GM23338 (cell line): ENCODE results near the gene RFX3. TPM values are rescaled to one million over a fixed set of nuclear protein-coding genes. Genes with fewer than 3 reads are reported as not detected.

Experiments used
- ATAC-seq: fragments of 200-7000 bp; cut with Tn5 transposase; 3 replicates; pipeline ENCODE4 v1.9.1; 2020
- DNase-seq: peaks from one replicate; pipeline ENCODE4 v3.0.0-alpha.2; 2015; ENCODE audit warnings: low spot score
- H2AFZ ChIP-seq: fragments of 200-600 bp; sonication (generic); 2 replicates; pipeline ENCODE4 v1.8.0; 2016; ENCODE audit warnings: antibody characterized with exemption, mild to moderate bottlenecking, moderate library complexity
- H3F3A ChIP-seq: fragments of 200-600 bp; sonication (generic); replicated peaks from 2 replicates; pipeline ENCODE4 v1.8.0; 2017; ENCODE audit warnings: antibody characterized with exemption, mixed run types, low read depth
- H3K27ac ChIP-seq: fragments of 200-600 bp; sonication (generic); 2 replicates; pipeline ENCODE4 v1.6.1; 2016; ENCODE audit warnings: low read depth
- H3K27me3 ChIP-seq: fragments of 200-600 bp; sonication (generic); 2 replicates; pipeline ENCODE4 v1.8.0; 2016; ENCODE audit warnings: mild to moderate bottlenecking, mixed run types, moderate library complexity; ENCODE audit not compliant: insufficient read depth
- H3K36me3 ChIP-seq: fragments of 200-600 bp; sonication (generic); 2 replicates; pipeline ENCODE4 v1.8.0; 2016; ENCODE audit warnings: mild to moderate bottlenecking; ENCODE audit not compliant: insufficient read depth
- H3K4me1 ChIP-seq: fragments of 200-600 bp; sonication (generic); 2 replicates; pipeline ENCODE4 v1.8.0; 2016; ENCODE audit warnings: mild to moderate bottlenecking, moderate library complexity; ENCODE audit not compliant: insufficient read depth
- H3K4me2 ChIP-seq: fragments of 200-600 bp; sonication (generic); 2 replicates; pipeline ENCODE4 v1.7.1; 2017; ENCODE audit warnings: mixed run types
- H3K4me3 ChIP-seq: fragments of 200-600 bp; sonication (generic); 2 replicates; pipeline ENCODE4 v1.6.1; 2016; ENCODE audit warnings: mixed run types
- H3K79me2 ChIP-seq: fragments of 200-600 bp; sonication (generic); replicated peaks from 2 replicates; pipeline ENCODE4 v1.8.0; 2017; ENCODE audit warnings: mild to moderate bottlenecking; ENCODE audit not compliant: insufficient read depth
- H3K9me2 ChIP-seq: fragments of 200-600 bp; sonication (generic); 2 replicates; pipeline ENCODE4 v1.8.0; 2017; ENCODE audit not compliant: insufficient read depth
- H4K20me1 ChIP-seq: fragments of 200-600 bp; sonication (generic); replicated peaks from 2 replicates; pipeline ENCODE4 v1.8.0; 2017; ENCODE audit warnings: mild to moderate bottlenecking; ENCODE audit not compliant: insufficient read depth
- H3K27ac Mint-ChIP-seq: 2 replicates; pipeline ENCODE4 v1.8.0; 2020; ENCODE audit warnings: inconsistent platforms, mild to moderate bottlenecking, moderate library complexity, mixed read lengths
- H3K27me3 Mint-ChIP-seq: 3 replicates; pipeline ENCODE4 v1.8.0; 2022; ENCODE audit warnings: low read depth, mild to moderate bottlenecking, moderate library complexity, mixed read lengths, inconsistent platforms; ENCODE audit not compliant: insufficient read depth, poor library complexity
- H3K36me3 Mint-ChIP-seq: 3 replicates; pipeline ENCODE4 v1.8.0; 2021; ENCODE audit warnings: low read depth, mild to moderate bottlenecking, inconsistent platforms, moderate library complexity, mixed read lengths
- H3K4me1 Mint-ChIP-seq: 3 replicates; pipeline ENCODE4 v1.8.0; 2020; ENCODE audit warnings: mild to moderate bottlenecking, inconsistent platforms, mixed read lengths
- H3K4me3 Mint-ChIP-seq: 3 replicates; pipeline ENCODE4 v1.8.0; 2021; ENCODE audit warnings: moderate library complexity, mild to moderate bottlenecking, inconsistent platforms, mixed read lengths
- H3K9me3 Mint-ChIP-seq: 3 replicates; pipeline ENCODE4 v1.8.0; 2020; ENCODE audit warnings: moderate library complexity, mild to moderate bottlenecking, inconsistent platforms, mixed read lengths
- CTCF ChIP-seq, 2 experiments: fragments of 200-600 bp in 1 of 2; sonication (generic) in 1 of 2; conservative IDR thresholded peaks; 2 replicates each; pipeline versions ENCODE4 v1.5.1 to v1.6.1; 2016 to 2017; ENCODE audit warnings: antibody characterized with exemption in 2 of 2, low read depth in 2 of 2, mild to moderate bottlenecking in 2 of 2, moderate library complexity in 1 of 2
- ETS1 ChIP-seq: IDR thresholded peaks from 2 replicates; pipeline ENCODE4 v1.6.1; 2016; ENCODE audit warnings: antibody characterized with exemption
- EZH2 ChIP-seq: fragments of 200-600 bp; sonication (generic); IDR thresholded peaks from one replicate; pipeline ENCODE4 v1.8.0; 2017; ENCODE audit warnings: antibody characterized with exemption, mild to moderate bottlenecking, low read depth; ENCODE audit not compliant: unreplicated experiment
- EZH2phosphoT487 ChIP-seq: fragments of 200-600 bp; sonication (generic); IDR thresholded peaks from one replicate; pipeline ENCODE4 v1.8.1; 2018; ENCODE audit warnings: antibody characterized with exemption; ENCODE audit not compliant: unreplicated experiment
- NANOG ChIP-seq: IDR thresholded peaks from 2 replicates; pipeline ENCODE4 v1.6.1; 2016; ENCODE audit warnings: antibody characterized with exemption, borderline replicate concordance
- POLR2AphosphoS5 ChIP-seq: IDR thresholded peaks from 2 replicates; pipeline ENCODE4 v1.6.1; 2016; ENCODE audit warnings: antibody characterized with exemption, low read depth
- ZNF114 ChIP-seq: fragments of 250-450 bp; sonication (Bioruptor Pico); IDR thresholded peaks from 2 replicates; pipeline ENCODE4 v1.5.0; 2020; ENCODE audit warnings: mild to moderate bottlenecking, moderate library complexity
- ZNF331 ChIP-seq: fragments of 250-450 bp; sonication (Bioruptor Pico); IDR thresholded peaks from 2 replicates; pipeline ENCODE4 v1.5.0; 2020; ENCODE audit warnings: low read depth, mild to moderate bottlenecking, moderate library complexity
- ZNF462 ChIP-seq: fragments of 250-450 bp; sonication (Bioruptor Pico); IDR thresholded peaks from 2 replicates; pipeline ENCODE4 v1.5.0; 2020; ENCODE audit warnings: mild to moderate bottlenecking, moderate library complexity
- polyA plus RNA-seq: library from polyadenylated mRNA; unstranded; fragments of >200 nt; fragmentation: Nextera tagmentation; extraction: Ambion mirVana; gene quantifications from 2 replicates; pipeline ENCODE4 v1.2.1, GENCODE V29; 2016
- total RNA-seq: library from RNA; depleted of rRNA; stranded (reverse); fragments of >200 nt; shearing (Covaris generic); gene quantifications from 2 replicates; pipeline ENCODE4 v1.2.3, GENCODE V29; 2014

Gene RFX3
- total and polyA plus RNA-seq, 2 experiments from 2014 or later: 9.8 to 22.1 TPM

GRCh38 chr9:3177146-3177761 is 348.5 kb downstream of the RFX3 start:
- Histone ChIP-seq H3K27ac (no peak overlapping the region), H2AFZ (peak overlapping the region; percentile 88), H3K4me2 (0 out of 2 replicates have a peak overlapping the region, but pooled peaks have one; percentile 40), H4K20me1 (no peaks in the 10 kb centered on the region), H3K4me3 (no peak overlapping the region), H3K27me3 (peaks cover 33% of the 10 kb centered on the region), H3K36me3 (no peaks in the 10 kb centered on the region), H3K9me2 (no peaks in the 10 kb centered on the region), H3K79me2 (no peaks in the 10 kb centered on the region), H3K4me1 (peaks cover 15% of the 10 kb centered on the region; the same call in 1 of the 2 replicates), H3F3A (no peaks in the 10 kb centered on the region)
- Mint-ChIP-seq H3K27ac (no peak overlapping the region), H3K4me3 (no peak overlapping the region), H3K36me3 (no peaks in the 10 kb centered on the region), H3K4me1 (peaks cover 8% of the 10 kb centered on the region), H3K27me3 (peaks cover 24% of the 10 kb centered on the region), H3K9me3 (no peaks in the 10 kb centered on the region)
- DNase-seq (no peak), ATAC-seq (no peak)
- TF ChIP-seq NANOG (no peak), ZNF462 (no peak), EZH2 (no peak), POLR2AphosphoS5 (no peak), ETS1 (no peak), ZNF331 (CRISPR knock-in tag) (no peak), ZNF114 (CRISPR knock-in tag) (no peak), EZH2phosphoT487 (no peak), CTCF (conservative IDR thresholded peaks at IDR 0.05; ENCODE audit: low read depth in 2 of 2) (no peak)
